Non-pigmented ciliary epithelial cell (primary cell): Measurements from ENCODE around the gene DDIT3.
"Not testable (repeated sequence)": the region's sequence is repeated elsewhere in the genome, so short reads cannot be mapped to it uniquely, and the experiment has no call there.

ENCODE experiments used
- DNase-seq: peaks from one replicate; pipeline ENCODE4 v3.0.0-alpha.2; 2010; ENCODE audit warnings: low read depth

Gene DDIT3

GRCh38 chr12:57520053-57520818 is at the start of gene DDIT3:
TSS of gene DDIT3 (minus strand) at chr12:57520514. CDS start at chr12:57517406, 3,108 bp downstream.
- DNase-seq: peak; percentile 89

DNA sequence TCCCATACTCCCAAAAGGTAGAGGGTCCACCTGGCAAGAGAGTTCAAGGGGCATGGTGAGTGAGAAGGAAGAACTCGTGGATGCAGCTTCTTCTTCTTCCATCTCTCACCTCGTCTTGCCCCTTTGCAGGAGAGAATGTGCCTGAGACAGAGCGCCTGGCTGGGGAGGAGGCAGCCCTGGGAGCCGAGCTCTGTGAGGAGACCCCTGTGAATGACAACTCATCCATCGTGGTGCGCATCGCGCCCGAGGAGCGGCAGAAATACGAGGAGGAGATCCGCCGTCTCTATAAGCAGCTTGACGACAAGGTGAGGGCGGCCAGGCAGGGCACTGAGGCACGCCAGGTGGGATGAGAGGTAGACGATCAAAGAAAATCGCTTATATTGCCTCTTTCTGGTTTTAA is 49.5 kb upstream of the DDIT3 start:
- no peak for DNase-seq

DNA sequence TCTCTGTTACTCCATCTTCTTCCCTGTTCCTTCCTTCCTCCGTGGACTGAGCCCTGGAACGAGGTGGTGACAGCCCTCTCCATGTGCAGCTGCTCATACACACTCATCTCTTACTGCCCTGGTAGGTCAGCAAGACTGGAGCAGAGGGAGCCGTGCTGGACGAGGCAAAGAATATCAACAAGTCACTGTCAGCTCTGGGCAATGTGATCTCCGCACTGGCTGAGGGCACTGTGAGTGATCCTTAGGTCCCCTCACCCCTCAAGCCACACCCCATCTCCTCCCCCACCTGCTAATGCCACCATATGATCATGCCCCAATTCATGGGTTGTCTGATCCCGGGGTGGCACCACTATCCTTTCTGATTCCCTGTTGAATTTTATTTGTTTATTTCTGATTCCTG is 48.5 kb upstream of the DDIT3 start:
- DNase-seq: no peak

DNA sequence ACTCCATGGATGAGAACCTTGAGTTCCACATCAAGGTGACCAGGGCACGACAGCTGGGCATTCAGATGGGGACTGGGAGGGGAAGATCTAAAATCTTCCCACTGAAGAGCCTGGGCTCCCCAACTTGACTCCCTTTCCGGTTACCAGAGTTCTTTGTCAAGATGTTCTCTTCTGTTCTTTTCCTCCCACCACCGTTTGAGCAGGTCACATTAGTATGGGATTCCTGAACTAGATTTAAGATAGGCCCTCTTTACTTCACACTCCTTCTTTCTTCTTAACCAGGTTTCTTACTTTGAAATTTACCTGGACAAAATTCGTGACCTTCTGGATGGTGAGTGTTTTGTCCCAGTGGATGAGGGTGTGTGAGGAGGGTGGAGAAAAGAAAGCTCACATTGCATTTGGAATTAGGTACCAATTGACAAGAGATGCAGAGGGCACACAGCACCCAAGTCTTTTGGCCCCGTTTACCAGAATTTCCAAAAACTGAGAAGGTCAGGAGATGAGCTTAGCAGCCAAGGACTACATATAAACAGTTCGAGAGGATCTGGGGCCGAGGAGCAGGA is 43.9 kb upstream of the DDIT3 start:
- no peak for DNase-seq

- DNase-seq: no peak
These were observed 43.0 kb upstream of the DDIT3 start for GRCh38 chr12:57563358-57563757.

DNA sequence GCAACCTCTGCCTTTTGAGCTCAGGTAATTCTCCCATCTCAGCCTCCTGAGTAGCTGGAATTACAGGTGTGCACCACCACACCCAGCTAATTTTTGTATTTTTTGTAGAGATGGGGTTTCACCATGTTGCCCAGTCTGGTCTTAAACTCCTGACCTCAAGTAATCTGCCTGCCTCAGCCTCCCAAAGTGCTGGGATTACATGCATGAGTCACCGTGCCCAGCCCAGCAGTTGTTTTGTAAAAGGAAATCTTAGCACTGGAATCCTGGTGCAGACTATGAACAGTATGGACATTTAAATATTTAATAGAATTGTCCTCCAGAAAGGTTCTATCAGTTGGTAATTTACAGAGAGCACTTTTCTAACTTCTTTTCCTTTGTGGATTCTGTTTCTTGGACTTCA is 40.8 kb upstream of the DDIT3 start:
- DNase-seq: not testable (repeated sequence)

- no peak for DNase-seq
These were observed 40.2 kb upstream of the DDIT3 start for GRCh38 chr12:57560516-57560915.

- no peak for DNase-seq
These were observed 38.5 kb upstream of the DDIT3 start for GRCh38 chr12:57558864-57559263.

DNA sequence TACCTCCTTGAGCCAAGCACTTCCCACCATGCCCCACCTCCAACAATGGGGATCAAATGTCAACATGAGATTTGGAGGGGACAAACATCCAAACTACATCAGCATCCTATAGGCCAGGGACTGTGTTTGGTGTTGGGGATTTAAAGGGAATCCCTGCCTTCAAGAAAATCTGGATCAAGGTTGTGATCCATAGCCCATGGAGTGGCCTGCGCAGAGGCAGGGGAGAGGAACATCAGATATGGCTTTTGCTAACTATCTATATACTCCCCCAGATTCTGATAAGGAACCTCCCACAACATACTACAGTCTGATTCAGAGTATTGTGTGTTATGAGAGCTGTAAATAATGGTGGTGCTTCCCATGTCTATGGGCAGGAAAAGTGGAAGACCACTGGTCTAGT is 34.6 kb upstream of the DDIT3 start:
- no peak for DNase-seq

DNA sequence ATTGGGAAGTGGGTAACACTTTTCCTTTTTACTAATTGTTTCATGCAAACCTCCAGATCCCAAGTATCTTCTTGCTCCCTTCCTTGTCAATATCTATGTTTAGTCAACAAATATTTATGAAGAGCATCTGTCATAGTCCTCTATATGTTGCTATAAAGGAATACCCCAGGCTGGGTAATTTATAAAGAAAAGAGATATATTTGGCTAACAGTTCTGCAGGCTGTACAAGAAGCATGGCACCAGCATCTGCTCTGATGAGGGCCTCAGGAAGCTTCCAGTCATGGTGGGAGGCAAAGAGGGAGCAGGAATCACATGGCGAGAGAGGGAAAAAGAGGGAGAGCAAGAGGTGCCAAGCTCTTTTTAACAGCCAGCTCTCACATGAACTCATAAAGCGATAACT is 34.1 kb upstream of the DDIT3 start:
- no peak for DNase-seq

DNA sequence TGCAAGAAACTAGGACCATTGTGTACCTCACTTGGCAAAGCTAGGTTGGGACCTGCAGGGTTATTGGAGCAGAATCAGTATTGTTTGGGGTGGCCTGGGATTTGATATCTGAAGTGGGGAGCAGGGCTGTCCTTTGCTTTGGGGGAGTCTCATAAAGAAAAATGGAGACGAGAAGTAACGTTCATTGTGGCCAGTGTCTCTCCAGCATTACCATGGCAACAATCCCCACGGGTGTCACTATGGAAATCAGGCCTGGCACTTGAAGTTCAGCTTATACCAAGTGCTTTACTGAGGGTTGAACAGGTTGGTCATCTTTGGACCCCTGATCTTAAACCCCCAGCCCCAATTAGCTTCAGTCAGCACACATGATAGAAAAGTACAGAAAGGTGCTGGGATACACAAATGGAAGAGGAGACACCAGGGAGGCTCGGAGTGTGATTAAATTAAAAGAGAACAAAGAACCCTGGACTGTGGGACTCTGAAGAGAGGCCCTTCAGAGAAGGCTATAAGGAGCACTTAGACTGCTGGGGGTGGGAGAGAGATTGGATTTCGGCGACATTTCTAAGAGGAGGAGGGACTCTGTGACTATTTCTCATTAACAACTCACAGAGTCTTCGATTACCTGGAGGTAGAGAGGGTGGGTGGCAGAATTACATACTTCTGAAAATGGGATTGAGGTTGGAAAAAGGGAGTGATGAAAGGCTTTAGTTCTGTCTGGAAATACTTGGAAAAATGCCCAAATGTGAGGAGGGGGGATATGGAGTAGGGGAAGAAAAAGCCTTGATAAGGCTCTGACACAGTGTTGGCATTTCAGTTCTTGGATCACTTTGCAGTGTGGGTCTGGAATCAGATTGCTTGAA is 33.3 kb upstream of the DDIT3 start:
- DNase-seq: no peak

GRCh38 chr12:57552835-57553313 is 32.6 kb upstream of the DDIT3 start:
- DNase-seq: no peak

- DNase-seq: no peak
These were observed 32.0 kb upstream of the DDIT3 start for GRCh38 chr12:57552306-57552651.

DNA sequence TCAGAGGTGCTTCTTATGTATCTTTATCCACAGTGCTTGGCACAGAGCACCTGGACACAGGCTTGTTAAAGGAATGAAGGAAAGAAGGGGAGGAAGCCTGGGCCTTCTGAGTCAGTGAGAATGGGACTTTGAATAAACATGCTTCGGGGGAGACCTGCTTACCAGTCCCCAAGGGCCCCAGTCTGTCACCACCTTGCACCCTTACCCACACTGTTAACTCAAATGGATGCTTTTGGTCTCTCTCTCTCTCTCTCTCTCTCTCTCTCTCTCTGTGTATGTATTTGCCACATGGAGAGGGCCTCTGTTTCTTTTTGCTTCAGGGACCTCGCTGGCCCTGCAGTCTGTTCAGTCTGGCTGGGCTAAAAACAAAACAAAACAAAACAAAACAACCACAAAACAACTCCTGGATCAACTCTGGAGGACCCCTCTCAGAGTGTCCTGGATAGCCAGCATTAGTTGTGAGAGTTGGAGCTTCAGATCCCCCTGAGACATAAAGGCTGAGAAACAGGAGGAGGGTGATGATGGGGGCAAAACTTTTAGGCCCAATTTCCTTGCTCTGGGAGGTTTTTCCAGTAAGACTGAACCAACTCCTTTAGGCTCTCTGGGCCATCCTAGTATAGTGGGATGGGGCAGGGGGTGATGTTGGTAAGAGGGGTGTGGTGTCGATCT is 31.5 kb upstream of the DDIT3 start:
- no peak for DNase-seq

DNA sequence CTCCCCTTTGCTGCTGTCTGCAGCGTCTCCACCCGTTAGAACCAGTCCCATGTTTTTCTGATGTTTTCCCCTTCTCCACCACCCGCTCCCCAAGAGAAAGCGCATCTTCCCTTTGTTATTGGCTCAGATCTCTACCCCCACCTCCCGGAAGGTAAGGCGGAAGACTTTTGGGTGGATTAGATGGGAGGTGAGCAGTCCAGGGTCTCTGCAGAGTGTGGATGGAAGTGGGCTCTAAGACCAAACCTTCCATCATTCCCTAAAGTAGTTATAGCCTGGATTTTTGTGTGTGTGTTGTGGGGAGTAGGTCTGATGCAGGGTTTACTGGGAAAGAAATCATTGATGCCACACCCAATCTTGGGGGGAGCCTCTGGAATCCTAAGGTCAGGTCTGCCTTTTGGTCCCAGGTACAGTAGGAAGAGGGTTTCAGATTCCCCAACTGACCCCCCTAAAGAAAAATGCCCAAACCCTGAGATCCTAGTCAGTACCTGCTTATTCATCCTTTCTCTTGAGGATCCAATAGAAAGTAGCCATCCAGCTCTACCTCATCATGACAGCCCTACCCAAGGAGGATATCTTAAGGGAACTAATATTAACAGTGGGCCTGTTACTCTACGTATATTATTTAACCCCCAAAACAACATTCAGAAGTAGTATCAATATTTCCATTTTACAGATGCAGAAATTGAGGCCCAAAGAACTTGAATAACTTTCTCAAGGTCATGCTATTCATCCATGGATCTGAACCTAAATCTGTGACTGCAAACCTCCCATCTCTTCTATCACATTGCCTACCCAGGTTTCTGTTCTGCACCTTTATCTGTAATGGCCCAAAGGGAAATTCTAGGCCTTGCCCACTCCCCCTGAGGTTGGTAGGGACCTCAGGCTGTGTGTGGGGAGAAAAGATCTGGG is 30.6 kb upstream of the DDIT3 start:
- no peak for DNase-seq

- no peak for DNase-seq
These were observed 29.8 kb upstream of the DDIT3 start, which contains the start of gene KIF5A for GRCh38 chr12:57549909-57550640. TSS of gene KIF5A (plus strand) at chr12:57550044. CDS start at chr12:57550272, 228 bp downstream.

DNA sequence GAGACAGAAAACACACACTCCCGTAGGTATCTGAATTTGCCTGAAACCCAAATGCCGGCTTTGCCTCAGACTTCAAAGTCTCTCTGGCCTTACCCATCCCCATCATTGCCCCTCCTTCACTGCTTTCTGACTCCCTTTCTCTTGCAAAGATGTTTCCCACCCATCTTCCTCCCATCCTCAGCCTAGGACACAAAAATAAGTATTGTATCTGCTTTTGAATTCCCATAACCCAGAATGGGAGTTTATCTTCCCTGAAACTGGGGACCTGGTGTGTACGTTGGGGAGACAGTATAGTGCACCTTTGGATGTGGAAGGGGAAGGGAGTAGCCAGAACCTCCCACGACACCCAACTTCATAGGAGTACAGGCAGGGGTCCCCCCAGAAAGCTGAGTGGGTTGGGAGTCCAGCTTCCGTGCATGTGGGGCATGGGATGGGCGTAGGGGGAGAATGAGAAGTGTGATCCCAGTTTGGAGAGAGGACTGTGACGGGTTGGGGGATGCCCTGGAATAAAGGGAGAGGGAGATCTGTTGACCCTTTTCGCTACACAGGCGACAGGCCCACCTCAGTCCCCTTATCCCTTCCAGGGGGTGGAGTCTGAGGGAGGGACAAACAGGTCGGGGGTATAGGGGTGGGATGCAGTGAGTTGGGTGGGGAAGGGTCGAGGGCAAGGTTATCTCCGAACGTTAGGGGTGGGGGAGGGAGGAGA is 29.0 kb upstream of the DDIT3 start:
- no peak for DNase-seq

DNA sequence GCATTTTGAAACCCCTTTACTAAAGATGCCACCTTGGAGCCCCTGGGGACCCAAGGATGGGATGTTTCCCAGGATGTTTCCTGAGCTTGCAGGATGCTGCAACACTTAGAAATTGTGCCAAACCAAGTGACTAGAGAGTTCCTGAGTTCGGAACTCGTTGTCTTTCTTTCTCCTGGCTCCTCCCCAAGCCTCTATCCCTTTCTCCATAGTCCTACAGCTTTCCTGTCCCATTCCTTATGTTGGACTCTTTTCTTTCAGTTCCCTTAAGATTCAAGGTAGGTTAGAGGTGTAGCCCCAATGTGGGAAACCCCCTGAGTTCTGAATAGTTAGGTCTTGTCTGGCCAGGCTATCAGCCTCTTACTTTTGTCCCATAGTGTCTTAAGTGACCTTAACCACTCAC is 28.2 kb upstream of the DDIT3 start:
- no peak for DNase-seq

DNA sequence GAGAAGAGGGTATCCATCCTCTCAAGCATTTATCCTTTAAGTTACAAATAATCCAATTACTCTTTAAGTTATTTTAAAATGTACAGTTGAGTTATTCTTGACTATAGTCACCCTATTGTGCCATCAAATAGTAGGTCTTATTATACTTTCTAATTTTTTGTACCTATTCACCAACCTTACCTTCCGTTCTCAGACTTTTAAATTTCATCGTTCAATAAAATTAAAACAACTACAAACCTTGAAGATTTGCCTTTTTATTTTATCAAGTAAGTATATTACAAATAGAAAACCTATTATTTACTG is 27.6 kb upstream of the DDIT3 start:
- no peak for DNase-seq
